Measurements from ENCODE around the gene ADGRL3.
A peak's percentile ranks its signal among the peaks of the same experiment; 100 is the strongest.
"Not testable (repeated sequence)": the region's sequence is repeated elsewhere in the genome, so short reads cannot be mapped to it uniquely, and the experiment has no call there.

Gene ADGRL3

GRCh38 chr4:61984260-61984909, 784.3 kb downstream of the ADGRL3 start:
- DNase-seq: no peak

DNA sequence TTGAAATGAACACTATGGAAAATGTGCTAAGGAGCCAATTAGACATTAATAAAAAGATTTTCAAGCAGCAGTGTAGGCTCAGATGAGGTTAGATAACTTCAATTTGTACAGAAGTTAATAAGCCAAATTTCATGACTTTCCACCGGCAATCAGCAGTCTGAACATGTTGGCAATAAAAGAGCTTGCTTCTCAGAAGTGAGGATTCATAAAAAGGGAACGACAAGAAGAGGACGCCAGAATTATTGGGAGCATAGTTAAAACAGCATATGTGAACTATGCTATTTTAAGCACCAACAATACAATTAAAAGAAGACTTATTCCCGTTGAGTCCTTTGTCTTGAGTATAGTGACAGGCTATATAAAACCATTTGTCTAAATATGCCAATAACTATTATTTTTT, 785.3 kb downstream of the ADGRL3 start:
- DNase-seq: no peak

DNA sequence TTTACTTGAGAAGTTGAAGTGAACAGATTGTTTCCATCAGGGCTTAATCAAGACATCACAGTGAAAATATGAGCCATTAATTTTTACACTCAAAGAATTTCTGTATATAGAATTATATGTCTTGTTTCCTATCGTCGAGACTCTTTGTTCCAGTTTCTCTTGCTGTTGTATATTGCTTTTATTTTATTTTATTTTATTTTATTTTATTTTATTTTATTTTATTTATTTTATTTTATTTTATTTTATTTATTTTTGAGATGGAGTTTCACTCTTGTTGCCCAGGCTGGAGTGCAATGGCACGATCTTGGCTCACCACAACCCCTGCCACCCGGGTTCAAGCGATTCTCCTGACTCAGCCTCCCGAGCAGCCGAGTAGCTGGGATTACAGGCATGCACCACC, 786.8 kb downstream of the ADGRL3 start:
- DNase-seq: not testable (repeated sequence)

DNA sequence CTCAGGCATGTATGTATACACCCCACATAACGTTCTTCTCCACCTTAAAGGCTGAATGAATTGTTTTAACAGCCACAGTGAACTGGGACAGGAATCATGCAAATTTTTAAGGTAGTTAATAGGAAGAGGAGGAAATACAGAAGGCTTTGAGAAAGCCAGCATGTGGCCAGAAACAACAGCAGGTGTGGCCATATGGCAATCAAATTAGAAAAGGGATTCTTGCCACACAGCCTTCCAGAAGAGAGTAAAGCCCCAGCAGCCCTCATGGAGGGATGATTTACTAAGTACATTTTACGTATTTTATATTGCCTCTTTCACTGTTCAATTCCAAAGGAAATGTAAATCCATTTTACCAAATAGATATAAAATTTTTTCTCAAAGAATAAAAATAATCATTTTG, 792.2 kb downstream of the ADGRL3 start:
- DNase-seq: peak in 1 of 56 donors; percentile 6

GRCh38 chr4:61994036-61994435, 793.9 kb downstream of the ADGRL3 start:
- no peak for DNase-seq

GRCh38 chr4:61995717-61996340, 795.7 kb downstream of the ADGRL3 start:
- DNase-seq: no peak

- no peak for DNase-seq
These were observed 796.8 kb downstream of the ADGRL3 start for GRCh38 chr4:61996943-61997342.

- DNase-seq: no peak
These were observed 797.7 kb downstream of the ADGRL3 start for GRCh38 chr4:61997831-61998230.

GRCh38 chr4:62003695-62004094, 803.6 kb downstream of the ADGRL3 start:
- DNase-seq: no peak

GRCh38 chr4:62004881-62005280, 804.8 kb downstream of the ADGRL3 start:
- no peak for DNase-seq

DNA sequence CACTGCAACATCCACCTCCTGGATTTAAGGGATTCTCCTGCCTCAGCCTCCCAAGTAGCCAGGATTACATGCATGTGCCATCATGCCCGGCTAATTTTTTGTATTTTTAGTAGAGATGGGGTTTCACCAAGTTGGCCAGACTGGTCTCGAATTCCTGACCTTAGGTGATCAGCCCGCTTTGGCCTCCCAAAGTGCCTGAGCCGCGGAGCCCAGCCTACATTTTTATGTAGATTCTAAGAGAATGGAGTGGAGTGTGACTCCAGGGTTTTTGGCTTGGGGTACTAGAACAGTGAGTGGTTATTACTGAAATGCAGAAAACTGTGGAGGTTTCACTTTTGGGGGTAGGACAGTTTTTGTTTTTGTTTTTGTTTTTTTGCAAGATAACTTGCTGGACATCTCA, 806.0 kb downstream of the ADGRL3 start:
- no peak for DNase-seq

- no peak for DNase-seq
These were observed 815.1 kb downstream of the ADGRL3 start for GRCh38 chr4:62015043-62015739.

GRCh38 chr4:62018537-62018936, 818.4 kb downstream of the ADGRL3 start:
- DNase-seq: no peak

DNA sequence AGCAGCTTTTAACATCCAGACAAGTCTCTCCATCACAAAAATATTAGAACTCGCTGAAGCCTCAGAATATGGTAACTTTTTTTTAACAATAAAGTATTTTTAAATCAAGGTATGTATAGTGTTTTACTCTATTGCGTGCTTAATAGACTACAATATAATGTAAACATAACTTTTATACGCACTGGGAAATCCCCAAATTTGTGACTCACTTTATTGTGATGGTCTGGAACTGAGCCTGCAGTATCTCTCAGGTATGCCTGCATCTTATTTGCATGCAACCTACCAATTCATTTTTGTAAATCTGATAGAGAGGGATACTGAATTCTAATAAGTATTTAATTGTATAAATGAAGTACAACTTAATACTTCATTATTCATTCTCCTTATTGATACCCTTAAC, 823.5 kb downstream of the ADGRL3 start:
- no peak for DNase-seq

DNA sequence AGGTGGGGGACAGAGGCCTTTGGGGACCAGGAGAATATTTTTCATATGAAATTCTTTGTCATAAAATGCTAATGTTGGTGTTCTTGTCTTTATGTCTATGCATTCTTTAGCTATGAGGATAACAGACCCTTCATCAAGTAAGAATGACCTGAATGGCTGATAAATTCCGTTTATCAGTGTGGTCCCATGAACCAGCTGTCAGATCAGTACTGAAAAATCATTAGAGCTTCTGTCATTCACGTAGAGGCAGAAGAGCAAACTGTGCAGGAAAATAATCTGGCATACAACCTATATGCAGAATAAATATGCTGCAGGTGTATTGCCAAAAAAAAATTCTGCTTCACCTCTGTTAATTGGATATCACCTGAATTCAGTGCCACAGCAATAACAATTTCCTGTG, 828.6 kb downstream of the ADGRL3 start:
- DNase-seq: no peak

- no peak for DNase-seq
These were observed 830.8 kb downstream of the ADGRL3 start for GRCh38 chr4:62030958-62031357.

- no peak for DNase-seq
These were observed 837.4 kb downstream of the ADGRL3 start for GRCh38 chr4:62037571-62037970.

- DNase-seq: no peak
These were observed 851.2 kb downstream of the ADGRL3 start for GRCh38 chr4:62051332-62051731.

DNA sequence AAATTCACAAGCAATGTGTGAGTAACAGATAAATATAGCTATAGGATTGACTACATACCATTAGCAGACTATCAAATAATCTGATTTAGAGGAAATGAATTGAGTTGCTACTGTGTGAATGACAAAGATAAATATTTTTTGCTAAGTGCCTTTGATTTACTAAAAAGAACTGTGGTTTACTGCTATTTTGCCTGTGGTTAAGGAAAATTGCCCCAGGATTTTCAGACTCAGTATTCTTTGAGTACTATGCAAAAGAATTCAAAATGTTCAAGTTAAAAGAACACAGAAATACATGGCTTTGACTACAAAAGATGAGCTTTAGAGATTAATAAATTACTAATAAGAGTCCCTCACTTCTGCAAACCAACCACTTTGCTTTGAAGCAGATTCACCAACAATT, 853.8 kb downstream of the ADGRL3 start:
- no peak for DNase-seq

- no peak for DNase-seq
These were observed 856.9 kb downstream of the ADGRL3 start for GRCh38 chr4:62057031-62057430.

DNA sequence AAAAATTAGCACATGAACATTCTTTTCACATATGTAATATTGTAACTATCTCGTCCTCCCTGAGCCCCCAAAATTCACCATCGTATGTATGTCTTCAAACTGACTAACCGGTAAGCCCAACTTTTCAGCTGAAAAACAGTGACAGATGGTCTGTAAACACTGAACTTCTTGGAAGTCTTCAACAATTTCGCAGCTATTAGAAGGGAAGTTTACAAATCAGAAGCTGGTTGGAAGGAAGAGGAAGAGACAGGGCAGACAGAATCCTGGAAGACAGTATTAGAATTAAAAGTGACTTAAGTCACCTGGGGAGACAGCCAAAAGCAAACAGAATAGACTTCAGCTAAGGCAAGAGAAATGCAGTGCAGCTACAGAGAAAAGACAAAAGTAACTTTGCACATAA, 858.4 kb downstream of the ADGRL3 start:
- DNase-seq: no peak

- peak in 1 of 56 donors; percentile 0 for DNase-seq
These were observed 870.2 kb downstream of the ADGRL3 start for GRCh38 chr4:62070291-62070852.

DNA sequence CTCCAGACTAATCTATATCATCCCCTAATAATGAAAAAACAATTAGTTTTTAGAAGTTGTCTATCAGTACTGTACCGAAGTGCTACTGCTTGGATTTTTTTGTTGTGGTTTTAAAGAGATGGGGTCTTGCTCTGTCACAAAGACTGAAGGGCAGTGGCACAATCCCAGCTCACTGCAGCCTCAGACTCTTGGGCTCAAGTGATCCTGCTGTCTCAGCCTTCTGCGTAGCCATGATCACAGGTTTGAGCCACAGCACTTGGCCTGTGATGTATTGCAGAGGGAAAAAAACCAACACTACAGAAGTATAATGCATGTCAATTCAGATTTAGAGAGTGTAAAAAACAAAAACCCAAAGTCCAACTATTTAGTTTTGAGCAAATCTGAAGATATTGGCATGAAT, 875.0 kb downstream of the ADGRL3 start:
- DNase-seq: no peak
